Ishikawa (cell line): Measurements from ENCODE around the gene NINJ1.

ENCODE experiments used
- CEBPB ChIP-seq: IDR thresholded peaks from 2 replicates; pipeline ENCODE4 v1.6.1; 2012
- CREB1 ChIP-seq: IDR thresholded peaks from 2 replicates; pipeline ENCODE4 v1.6.1; 2012; ENCODE audit warnings: low read depth
- EGR1 ChIP-seq: IDR thresholded peaks from 2 replicates; pipeline ENCODE4 v1.6.1; 2012
- EP300 ChIP-seq: IDR thresholded peaks from 2 replicates; pipeline ENCODE4 v1.6.1; 2012; ENCODE audit warnings: borderline replicate concordance
- FOXM1 ChIP-seq: IDR thresholded peaks from 2 replicates; pipeline ENCODE4 v1.6.1; 2012; ENCODE audit warnings: low read depth, borderline replicate concordance
- MAX ChIP-seq: IDR thresholded peaks from 2 replicates; pipeline ENCODE4 v1.6.1; 2012
- NFIC ChIP-seq: IDR thresholded peaks from 2 replicates; pipeline ENCODE4 v1.6.1; 2012
- RAD21 ChIP-seq: IDR thresholded peaks from 2 replicates; pipeline ENCODE4 v1.6.1; 2012; ENCODE audit warnings: low read depth
- REST ChIP-seq: IDR thresholded peaks from 2 replicates; pipeline ENCODE4 v1.6.1; 2012; ENCODE audit warnings: low read depth, mild to moderate bottlenecking
- TAF1 ChIP-seq: IDR thresholded peaks from 2 replicates; pipeline ENCODE4 v1.6.1; 2012; ENCODE audit warnings: low read depth, mild to moderate bottlenecking
- TCF12 ChIP-seq: IDR thresholded peaks from 2 replicates; pipeline ENCODE4 v1.6.1; 2012; ENCODE audit warnings: low read depth
- TEAD4 ChIP-seq: IDR thresholded peaks from 2 replicates; pipeline ENCODE4 v1.6.1; 2012
- USF1 ChIP-seq: IDR thresholded peaks from 2 replicates; pipeline ENCODE4 v1.6.1; 2012
- YY1 ChIP-seq: IDR thresholded peaks from 2 replicates; pipeline ENCODE4 v1.6.1; 2012; ENCODE audit warnings: low read depth
- ZBTB7A ChIP-seq: IDR thresholded peaks from 2 replicates; pipeline ENCODE4 v1.6.1; 2012; ENCODE audit warnings: low read depth

The NINJ1 gene

GRCh38 chr9:93112116-93112863, 21.8 kb downstream of the NINJ1 start:
- TF ChIP-seq CREB1 (no peak), USF1 (no peak), EP300 (no peak), TCF12 (no peak), MAX (no peak), CEBPB (no peak), ZBTB7A (no peak), EGR1 (no peak), TEAD4 (no peak), YY1 (no peak), FOXM1 (no peak), TAF1 (no peak), REST (no peak), NFIC (no peak), RAD21 (no peak)

GRCh38 chr9:93111371-93112115, 22.5 kb downstream of the NINJ1 start:
- no peak for TF ChIP-seq TAF1
- TF ChIP-seq RAD21 = no peak
- TF ChIP-seq USF1 = no peak
- TF ChIP-seq MAX = no peak
- no peak for TF ChIP-seq CREB1
- TF ChIP-seq TEAD4 = no peak
- TF ChIP-seq YY1 = no peak
- no peak for TF ChIP-seq CEBPB
- TF ChIP-seq TCF12 = no peak
- no peak for TF ChIP-seq EGR1
- no peak for TF ChIP-seq NFIC
- TF ChIP-seq EP300 = no peak
- no peak for TF ChIP-seq ZBTB7A
- no peak for TF ChIP-seq REST
- TF ChIP-seq FOXM1 = no peak

GRCh38 chr9:93111001-93111370, 23.1 kb downstream of the NINJ1 start:
- TF ChIP-seq EGR1 (no peak), REST (no peak), ZBTB7A (no peak), TCF12 (no peak), USF1 (no peak), TAF1 (no peak), NFIC (no peak), CREB1 (no peak), YY1 (no peak), RAD21 (no peak), EP300 (no peak), FOXM1 (no peak), CEBPB (no peak), MAX (no peak), TEAD4 (no peak)
